GF-D8 (cell line): ENCODE measurements around the gene RAMP3.

ENCODE experiments used
- DNase-seq: peaks from one replicate; lab custom pipeline; 2025; lab: John Stamatoyannopoulos, UW

The RAMP3 gene

GRCh38 chr7:45180084-45180986 lies 22.7 kb downstream of the RAMP3 start:
- DNase-seq: no peak

DNA sequence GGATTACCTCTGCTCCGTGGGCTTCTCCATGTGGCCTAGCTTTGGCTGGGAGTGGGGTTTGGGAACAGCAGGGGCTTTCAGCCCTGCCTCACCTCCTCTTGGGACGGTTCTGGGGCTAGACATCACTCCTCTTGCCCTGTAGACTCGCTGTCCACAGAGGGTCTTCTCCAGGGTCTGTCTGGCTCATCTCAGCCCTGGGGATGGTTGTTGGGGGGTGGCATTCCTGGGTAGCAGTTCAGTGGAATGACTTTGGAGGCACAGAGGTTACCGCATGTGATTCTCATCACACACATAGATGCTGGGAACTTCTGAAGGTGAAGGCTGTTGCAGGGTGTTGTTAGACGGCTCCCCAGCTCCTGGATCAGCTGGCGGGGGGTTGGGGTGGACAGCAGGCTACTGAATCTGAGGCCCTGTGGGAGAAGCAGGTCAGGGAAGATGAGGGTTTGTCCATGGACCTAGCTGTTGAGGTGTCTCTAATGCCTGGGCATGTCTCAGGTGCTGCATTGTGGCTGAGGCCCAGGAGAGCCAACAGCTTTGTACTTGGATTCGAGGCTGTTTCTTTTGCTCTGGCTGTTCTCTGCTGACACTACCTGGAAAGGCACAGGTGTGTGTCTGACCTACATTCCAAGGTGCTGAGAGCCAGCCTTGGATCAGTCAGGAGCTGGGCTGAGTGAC lies 23.8 kb downstream of the RAMP3 start:
- DNase-seq: no peak

- no peak for DNase-seq
Observed at GRCh38 chr7:45181991-45182855, 24.6 kb downstream of the RAMP3 start.

GRCh38 chr7:45182856-45183710 lies 25.5 kb downstream of the RAMP3 start:
- DNase-seq: no peak

GRCh38 chr7:45183711-45184210 lies 26.2 kb downstream of the RAMP3 start:
- DNase-seq: no peak

DNA sequence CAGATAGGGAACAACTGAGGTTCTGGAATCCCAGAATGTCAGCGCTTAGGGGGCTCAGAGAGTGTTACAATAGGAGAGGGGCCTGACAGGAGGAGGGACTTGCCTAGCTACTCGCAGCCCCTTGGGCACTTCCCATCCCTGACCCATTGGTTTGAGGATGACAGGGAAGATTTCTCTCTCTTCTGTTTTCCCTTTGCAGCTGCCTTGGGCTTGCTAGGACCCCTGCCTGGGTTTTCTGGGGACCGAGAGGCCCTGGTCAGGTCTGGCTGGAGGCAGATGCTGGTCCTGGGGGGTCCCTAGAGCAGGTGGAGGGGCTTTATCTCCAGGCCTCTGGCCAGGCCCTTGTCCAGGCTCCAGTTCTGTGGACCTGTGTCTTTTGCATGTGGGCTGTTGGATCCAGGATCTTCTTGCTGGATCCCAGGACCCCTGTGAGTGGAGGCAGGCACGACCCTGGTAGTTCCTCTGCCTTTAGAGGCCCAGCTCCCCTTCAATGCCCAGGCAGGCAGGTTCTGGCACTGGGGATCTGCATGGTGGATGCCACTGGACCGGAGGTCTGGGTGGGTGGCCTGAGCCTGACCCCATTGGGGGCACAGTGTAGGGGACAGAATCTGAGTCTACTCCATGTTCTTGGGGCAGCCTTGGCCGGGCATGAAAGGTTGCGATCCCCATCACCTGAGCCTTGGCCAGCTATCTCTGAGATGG lies 26.9 kb downstream of the RAMP3 start:
- no peak for DNase-seq

GRCh38 chr7:45185028-45185863 lies 27.7 kb downstream of the RAMP3 start:
- no peak for DNase-seq

DNA sequence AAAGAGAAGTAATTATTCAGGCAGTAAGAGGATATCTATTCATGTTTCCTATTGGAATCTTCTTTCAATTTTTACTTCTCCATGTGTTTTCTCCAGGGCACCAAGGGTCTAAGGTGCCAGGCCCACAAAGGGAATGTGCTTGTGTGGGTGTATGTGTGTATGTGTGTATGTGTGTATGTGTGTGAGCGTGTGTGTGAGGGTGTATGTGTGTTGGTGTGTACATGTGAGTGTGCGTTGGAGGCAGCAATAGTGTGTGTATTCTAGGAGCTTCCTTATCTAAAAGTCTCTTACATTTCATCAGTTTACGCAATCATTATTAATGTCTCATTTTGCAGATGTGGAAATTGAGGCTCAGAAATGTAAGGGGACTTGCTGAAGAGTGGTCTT lies 28.3 kb downstream of the RAMP3 start:
- DNase-seq: no peak

GRCh38 chr7:45186261-45186813 lies 28.7 kb downstream of the RAMP3 start:
- DNase-seq: no peak

DNA sequence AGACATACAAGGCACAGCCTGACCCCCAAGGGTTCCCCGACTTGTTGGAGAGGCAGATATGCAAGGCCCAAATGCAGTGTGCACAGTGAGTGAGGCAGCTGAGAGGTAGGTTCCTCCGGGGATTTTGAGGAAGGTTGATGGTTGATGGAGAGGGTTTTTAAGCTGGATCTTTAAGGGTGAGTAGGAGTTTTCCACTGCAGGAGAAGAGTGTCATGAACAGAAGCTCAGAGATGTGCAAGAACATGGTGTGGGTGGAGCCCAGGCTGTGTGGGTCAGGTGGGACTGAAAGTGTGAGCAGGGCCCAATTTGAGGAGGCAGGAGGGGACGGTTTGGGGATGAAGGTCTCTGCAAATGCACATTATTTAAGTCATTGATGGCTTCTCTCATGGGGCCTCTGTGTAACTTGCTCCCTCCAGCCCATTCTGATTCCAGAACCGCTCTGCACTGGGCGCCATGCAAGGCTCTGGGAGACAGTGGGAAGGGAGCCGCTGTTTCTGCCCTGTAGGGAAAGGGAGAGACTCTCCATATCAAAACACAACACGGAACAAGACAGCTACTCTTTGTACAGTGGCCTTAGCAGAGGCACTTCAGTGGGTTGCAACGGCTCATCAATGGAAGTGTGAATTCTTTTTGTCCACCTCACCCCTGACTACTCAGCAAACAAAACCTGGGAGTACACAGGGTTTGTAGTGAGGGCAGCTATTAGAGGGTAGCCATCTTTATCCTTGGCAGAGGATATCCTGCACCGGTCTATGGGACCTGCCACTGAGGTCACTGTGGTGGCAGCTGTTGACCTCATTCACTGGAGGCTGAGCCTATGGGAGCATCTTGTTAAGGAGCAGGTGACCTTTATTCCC lies 29.7 kb downstream of the RAMP3 start:
- DNase-seq: no peak

GRCh38 chr7:45187946-45188411 lies 30.4 kb downstream of the RAMP3 start:
- no peak for DNase-seq

- DNase-seq: no peak
Observed at GRCh38 chr7:45188736-45189135, 31.1 kb downstream of the RAMP3 start.

DNA sequence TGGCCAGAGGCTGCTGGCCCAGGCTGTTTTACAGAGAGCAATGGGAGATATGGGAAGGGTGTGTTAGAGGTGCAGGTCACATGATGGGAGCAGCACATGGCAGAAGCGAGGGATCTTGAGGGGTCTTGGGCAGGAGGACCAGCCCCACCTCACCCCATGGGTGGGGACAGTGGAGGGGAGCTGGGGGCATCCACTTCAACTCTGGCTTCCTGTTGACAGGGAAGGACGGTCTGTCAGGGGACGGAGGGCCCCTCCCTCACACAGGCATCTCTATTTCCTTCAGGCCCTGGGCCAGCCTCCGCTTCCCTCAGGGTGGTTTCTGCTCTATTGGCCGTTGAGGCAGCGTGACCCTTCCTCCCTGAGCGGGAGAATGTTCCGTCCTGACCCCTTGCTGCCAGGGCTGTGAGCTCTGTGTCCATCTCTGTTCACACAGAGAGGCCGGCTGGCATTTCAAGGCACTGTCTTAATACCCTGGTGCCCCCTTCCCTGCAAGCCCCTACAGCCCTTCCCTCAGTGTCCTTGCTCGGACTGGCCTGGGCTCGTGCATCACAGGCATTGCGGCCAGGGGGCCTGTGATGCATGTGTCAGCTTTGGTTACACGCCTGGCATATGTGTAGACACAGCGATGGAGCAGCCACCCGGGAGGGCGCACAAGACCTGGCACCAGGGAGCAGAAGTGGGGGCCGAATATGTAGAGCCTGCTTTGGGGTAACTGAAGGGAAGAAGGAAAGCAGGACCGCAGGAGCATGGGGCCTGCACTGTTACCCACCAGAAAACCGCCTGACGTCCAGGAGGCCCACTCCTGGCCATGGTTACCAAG lies 31.8 kb downstream of the RAMP3 start:
- DNase-seq: no peak

DNA sequence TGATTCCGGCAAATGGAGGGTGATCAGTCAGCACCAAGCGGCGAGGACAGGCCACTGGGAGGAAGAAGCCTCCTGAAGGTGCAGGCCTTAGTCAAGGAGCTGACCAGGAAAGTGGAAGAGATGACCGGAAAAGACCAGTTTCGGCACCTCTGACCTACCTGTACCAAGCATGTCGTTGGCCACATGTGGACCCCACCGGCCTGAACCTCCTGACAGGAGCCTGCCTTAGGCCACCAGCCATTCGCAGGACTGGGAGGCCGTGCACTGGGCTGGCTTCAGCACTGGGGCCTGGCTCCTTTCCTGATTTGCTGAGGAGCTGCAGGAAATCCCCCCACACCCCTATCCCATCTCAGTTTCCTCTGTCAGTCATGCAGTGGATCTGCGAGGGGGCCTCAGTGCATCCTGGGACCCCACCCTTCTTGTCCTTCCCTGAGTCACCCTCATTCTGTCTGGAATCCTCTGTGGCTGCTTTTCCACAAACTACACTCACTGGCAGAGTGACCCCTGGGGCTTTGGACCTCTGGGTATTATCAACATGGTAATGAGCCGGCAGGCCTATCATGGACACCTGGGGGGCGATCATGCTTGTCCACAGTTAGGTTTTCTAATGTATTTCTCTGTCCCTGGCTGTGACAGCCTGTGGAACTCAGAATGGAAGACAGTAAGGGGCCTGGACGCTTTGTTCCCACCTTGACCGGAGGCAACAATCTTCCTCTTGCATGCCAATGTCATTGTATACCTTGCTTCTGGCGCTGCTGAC lies 33.0 kb downstream of the RAMP3 start:
- DNase-seq: no peak

DNA sequence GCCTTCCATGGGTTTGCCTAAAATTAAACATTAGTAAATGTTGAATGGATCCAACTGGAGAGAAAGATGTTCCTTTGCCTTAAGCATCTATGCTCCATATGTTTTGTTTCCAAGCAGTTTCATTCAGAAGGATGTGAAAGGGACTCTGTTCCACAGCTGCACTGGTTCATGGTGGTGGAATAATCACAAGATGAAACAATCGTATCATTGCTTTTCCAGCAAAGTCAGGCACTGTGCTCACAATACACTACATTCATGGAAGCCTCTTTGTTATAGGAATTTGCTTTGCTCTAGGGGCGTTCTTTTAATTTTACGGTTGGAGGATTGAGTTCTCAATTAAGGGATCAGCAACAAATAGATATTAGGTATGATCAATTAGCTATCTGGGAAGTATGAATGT lies 33.8 kb downstream of the RAMP3 start:
- no peak for DNase-seq

GRCh38 chr7:45192621-45193041 lies 35.0 kb downstream of the RAMP3 start:
- DNase-seq: peak; percentile 92

- DNase-seq: no peak
Observed at GRCh38 chr7:45193828-45194227, 36.2 kb downstream of the RAMP3 start.
